IMR-90 (cell line): Measurements from ENCODE around the gene RMND5B. TPM values are rescaled to one million over a fixed set of nuclear protein-coding genes. Genes with fewer than 3 reads are reported as not detected.

Experiments
- ATAC-seq: fragments of 200-7000 bp; cut with Tn5 transposase; 2 replicates; pipeline ENCODE4 v1.9.1; 2020; ENCODE audit warnings: low read depth, mild to moderate bottlenecking, moderate library complexity
- BruUV-seq: library from RNA; stranded (reverse); fragments of 400-500 nt; replicated peaks from 2 replicates; lab custom pipeline; 2021; lab: Mats Ljungman, UMichigan
- CTCF ChIA-PET: fragments of 300-600 bp; formaldehyde crosslinking; extraction: SDS; loops from one replicate; lab custom pipeline; 2021; ENCODE audit warnings: antibody characterized with exemption; lab: Yijun Ruan, JAX
- POLR2A ChIA-PET: fragments of 300-600 bp; sonication (Branson Sonifier 250); formaldehyde crosslinking; loops from one replicate; lab custom pipeline; 2022; ENCODE audit warnings: antibody characterized with exemption; ENCODE audit not compliant: unreplicated experiment; lab: Charles Lee
- DNase-seq: peaks from one replicate; pipeline ENCODE4 v3.0.0; 2013
- H2AFZ ChIP-seq: replicated peaks from 2 replicates; pipeline ENCODE3; 2013; ENCODE audit warnings: low read length, mild to moderate bottlenecking; ENCODE audit not compliant: poor library complexity
- H2AK5ac ChIP-seq: 2 replicates; pipeline ENCODE4 v1.6.1; 2013; ENCODE audit warnings: low read depth, low read length, inconsistent platforms
- H2AK9ac ChIP-seq: replicated peaks from 2 replicates; pipeline ENCODE3; 2013; ENCODE audit warnings: mild to moderate bottlenecking, low read depth, low read length, moderate library complexity; ENCODE audit not compliant: poor library complexity
- H2BK120ac ChIP-seq: 2 replicates; pipeline ENCODE4 v1.6.1; 2013; ENCODE audit warnings: low read depth, low read length, inconsistent platforms
- H2BK15ac ChIP-seq: 3 replicates; pipeline ENCODE4 v1.6.1; 2013; ENCODE audit warnings: low read depth, low read length, inconsistent platforms
- H2BK20ac ChIP-seq: 2 replicates; pipeline ENCODE4 v1.6.1; 2013; ENCODE audit warnings: low read depth, mild to moderate bottlenecking, inconsistent platforms, low read length, moderate library complexity
- H2BK5ac ChIP-seq: 2 replicates; pipeline ENCODE4 v1.6.1; 2013; ENCODE audit warnings: mild to moderate bottlenecking, low read depth, low read length, inconsistent platforms; ENCODE audit not compliant: poor library complexity, severe bottlenecking
- H3K14ac ChIP-seq: replicated peaks from 2 replicates; pipeline ENCODE4 v1.6.1; 2013; ENCODE audit warnings: low read depth, low read length, inconsistent platforms
- H3K18ac ChIP-seq: 2 replicates; pipeline ENCODE4 v1.6.1; 2013; ENCODE audit warnings: low read depth, low read length, control low read depth
- H3K23ac ChIP-seq: 2 replicates; pipeline ENCODE4 v1.6.1; 2013; ENCODE audit warnings: low read depth, low read length, inconsistent platforms
- H3K27ac ChIP-seq: 2 replicates; pipeline ENCODE4 v1.5.1; 2013; ENCODE audit warnings: mild to moderate bottlenecking, control low read depth, low read length; ENCODE audit not compliant: insufficient read depth
- H3K27me3 ChIP-seq: 2 replicates; pipeline ENCODE4 v1.6.1; 2013; ENCODE audit warnings: low read length; ENCODE audit not compliant: control insufficient read depth, insufficient read depth
- H3K36me3 ChIP-seq: 2 replicates; pipeline ENCODE4 v1.6.1; 2013; ENCODE audit warnings: low read length, mixed read lengths; ENCODE audit not compliant: control insufficient read depth, insufficient read depth
- H3K4ac ChIP-seq: 2 replicates; pipeline ENCODE4 v1.6.1; 2013; ENCODE audit warnings: low read depth, low read length, inconsistent platforms
- H3K4me1 ChIP-seq: 2 replicates; pipeline ENCODE4 v1.6.1; 2013; ENCODE audit warnings: low read length, mixed read lengths; ENCODE audit not compliant: control insufficient read depth, insufficient read depth
- H3K4me2 ChIP-seq: 2 replicates; pipeline ENCODE4 v1.6.1; 2013; ENCODE audit warnings: low read depth, mild to moderate bottlenecking, control low read depth, low read length, moderate library complexity
- H3K4me3 ChIP-seq: 2 replicates; pipeline ENCODE4 v1.5.1; 2013; ENCODE audit warnings: low read depth, mild to moderate bottlenecking, control low read depth, low read length, moderate library complexity; ENCODE audit not compliant: insufficient read depth
- H3K56ac ChIP-seq: 2 replicates; pipeline ENCODE4 v1.6.1; 2013; ENCODE audit warnings: low read length, inconsistent platforms; ENCODE audit not compliant: insufficient read depth; ENCODE audit errors: extremely low read depth
- H3K79me1 ChIP-seq, 2 experiments: 2 replicates each; pipeline ENCODE4 v1.6.1; 2013; ENCODE audit warnings: low read length in 2 of 2, inconsistent platforms in 1 of 2, low read depth in 1 of 2
- H3K9ac ChIP-seq: 2 replicates; pipeline ENCODE4 v1.6.1; 2013; ENCODE audit warnings: low read depth, low read length, control low read depth
- H3K9me1 ChIP-seq: 2 replicates; pipeline ENCODE4 v1.6.1; 2013; ENCODE audit warnings: low read length, inconsistent platforms; ENCODE audit not compliant: insufficient read depth
- H3K9me3 ChIP-seq: 2 replicates; pipeline ENCODE4 v1.6.1; 2013; ENCODE audit warnings: low read length; ENCODE audit not compliant: control insufficient read depth, insufficient read depth
- H4K20me1 ChIP-seq: 2 replicates; pipeline ENCODE4 v1.6.1; 2013; ENCODE audit warnings: low read length, inconsistent platforms; ENCODE audit not compliant: insufficient read depth
- H4K5ac ChIP-seq: 2 replicates; pipeline ENCODE4 v1.6.1; 2013; ENCODE audit warnings: mild to moderate bottlenecking, low read depth, low read length, control low read depth
- H4K8ac ChIP-seq, 2 experiments: 2 replicates each; pipeline ENCODE4 v1.6.1; 2013; ENCODE audit warnings: low read depth in 2 of 2, low read length in 2 of 2, control low read depth in 1 of 2, inconsistent platforms in 1 of 2
- H4K91ac ChIP-seq: 2 replicates; pipeline ENCODE4 v1.6.1; 2013; ENCODE audit warnings: low read depth, low read length, inconsistent platforms; ENCODE audit not compliant: insufficient read depth
- BHLHE40 ChIP-seq: fragments of 150-350 bp; IDR thresholded peaks from 2 replicates; pipeline ENCODE4 v1.6.1; 2016; ENCODE audit warnings: mild to moderate bottlenecking, low read depth, low read length
- CEBPB ChIP-seq: IDR thresholded peaks from 2 replicates; pipeline ENCODE4 v1.6.1; 2012; ENCODE audit warnings: low read depth, low read length, improper control_type of control experiment
- CHD1 ChIP-seq: IDR thresholded peaks from 2 replicates; pipeline ENCODE4 v1.6.1; 2012; ENCODE audit warnings: low read depth, low read length, improper control_type of control experiment
- CTCF ChIP-seq: conservative IDR thresholded peaks from 2 replicates; pipeline ENCODE4 v1.5.1; 2012; ENCODE audit warnings: mild to moderate bottlenecking, low read depth, low read length, improper control_type of control experiment
- ELK1 ChIP-seq: fragments of 150-350 bp; IDR thresholded peaks from 2 replicates; pipeline ENCODE4 v1.6.1; 2016; ENCODE audit warnings: low read depth, mild to moderate bottlenecking, low read length, moderate library complexity, borderline replicate concordance
- FOS ChIP-seq: fragments of 150-350 bp; IDR thresholded peaks from 2 replicates; pipeline ENCODE4 v1.6.1; 2016; ENCODE audit warnings: low read depth, low read length
- MAFK ChIP-seq: IDR thresholded peaks from 2 replicates; pipeline ENCODE4 v1.6.1; 2012; ENCODE audit warnings: low read depth, low read length, improper control_type of control experiment
- MAZ ChIP-seq: IDR thresholded peaks from 2 replicates; pipeline ENCODE4 v1.6.1; 2012; ENCODE audit warnings: low read depth, mild to moderate bottlenecking, low read length, improper control_type of control experiment, moderate library complexity, borderline replicate concordance
- MXI1 ChIP-seq: IDR thresholded peaks from 2 replicates; pipeline ENCODE4 v1.6.1; 2012; ENCODE audit warnings: low read depth, mild to moderate bottlenecking, low read length, moderate library complexity, borderline replicate concordance
- NFE2L2 ChIP-seq: fragments of 150-350 bp; IDR thresholded peaks from 2 replicates; pipeline ENCODE4 v1.6.1; 2016; ENCODE audit warnings: low read depth, mild to moderate bottlenecking, low read length
- POLR2A ChIP-seq: IDR thresholded peaks from 2 replicates; pipeline ENCODE4 v1.6.1; 2012; ENCODE audit warnings: mild to moderate bottlenecking, low read depth, low read length
- RAD21 ChIP-seq: IDR thresholded peaks from 2 replicates; pipeline ENCODE4 v1.6.1; 2012; ENCODE audit warnings: low read length, improper control_type of control experiment
- RCOR1 ChIP-seq: IDR thresholded peaks from 2 replicates; pipeline ENCODE4 v1.6.1; 2012; ENCODE audit warnings: mild to moderate bottlenecking, low read length, improper control_type of control experiment; ENCODE audit not compliant: insufficient replicate concordance
- RFX5 ChIP-seq: IDR thresholded peaks from 2 replicates; pipeline ENCODE4 v1.8.0; 2012; ENCODE audit warnings: low read depth, mild to moderate bottlenecking, low read length, moderate library complexity
- SMC3 ChIP-seq: fragments of 150-350 bp; IDR thresholded peaks from 2 replicates; pipeline ENCODE4 v1.6.1; 2016; ENCODE audit warnings: low read depth, mild to moderate bottlenecking, antibody characterized with exemption, low read length, moderate library complexity
- USF2 ChIP-seq: fragments of 150-350 bp; IDR thresholded peaks from 2 replicates; pipeline ENCODE4 v1.6.1; 2017; ENCODE audit warnings: mild to moderate bottlenecking, antibody characterized with exemption, low read length, low read depth
- WGBS, 2 experiments: methylation state at CpG; one replicate each; pipeline versions ENCODE4 v1.1.5 to v1.1.7; 2013; ENCODE audit warnings: missing lambda C conversion rate in 2 of 2; ENCODE audit not compliant: insufficient read length in 1 of 2; ENCODE audit errors: extremely low coverage in 2 of 2; 5-methylcytosine and 5-hydroxymethylcytosine counted together
- dilution Hi-C: fragments of 300-500 bp; cut with HindIII; formaldehyde crosslinking; loops from one replicate; pipeline ENCODE4 v1.14.3; 2018; ENCODE audit warnings: low sequenced_read_pairs; ENCODE audit not compliant: unreplicated experiment
- in situ Hi-C: fragments of 300-500 bp; cut with MboI; formaldehyde crosslinking; loops from 3 replicates; pipeline ENCODE4 v1.14.3; 2019; ENCODE audit warnings: low sequenced_read_pairs, inconsistent platforms, mixed read lengths
- intact Hi-C: fragments of 100-400 bp; cut with micrococcal nuclease; formaldehyde crosslinking; loops from 2 replicates; pipeline ENCODE4 v1.10.0; 2022
- polyA plus RNA-seq, 3 experiments: library from polyadenylated mRNA; depleted of rRNA; stranded (reverse); fragments of >200 nt; gene quantifications; 2 replicates each; pipeline ENCODE4 v1.2.3, GENCODE V29; 2012; ENCODE audit warnings: low replicate concordance in 1 of 3
- total RNA-seq: library from RNA; depleted of rRNA; stranded (reverse); fragments of >200 nt; gene quantifications from 2 replicates; pipeline ENCODE4 v1.2.3, GENCODE V29; 2012

Gene RMND5B
- total and polyA plus RNA-seq, 2 of the 4 experiments (the other 2 are of a cell fraction) = 14.0 to 19.5 TPM

GRCh38 chr5:178180141-178180863, 49.5 kb downstream of the RMND5B start:
- no peak overlapping the region for H2BK120ac ChIP-seq
- no peak for DNase-seq
- BruUV-seq = no TSS peak
- H3K9me3 ChIP-seq = peaks cover 3% of the 10 kb centered on the region; the same call in 1 of the 2 replicates
- H3K23ac ChIP-seq = no peak overlapping the region
- H3K4me1 ChIP-seq = no peaks in the 10 kb centered on the region
- peaks cover 2% of the 10 kb centered on the region; the same call in 1 of the 2 replicates for H3K27me3 ChIP-seq
- no peak overlapping the region for H3K4me2 ChIP-seq
- H3K18ac ChIP-seq = no peak overlapping the region
- intact Hi-C loops = no loop called here
- H3K4ac ChIP-seq = no peak overlapping the region
- ChIA-PET CTCF (no interaction called here), POLR2A (interaction anchor here (0.6 kb wide), 1 partner anchor 924 kb away, joined by 3 read pairs; no protein-coding TSS in a partner anchor)
- H2BK5ac ChIP-seq = no peak overlapping the region
- H3K9me1 ChIP-seq = no peaks in the 10 kb centered on the region
- H2BK15ac ChIP-seq = no peak overlapping the region
- no CpG with 5 or more reads among the region's 9 CpGs for WGBS, 2 experiments
- dilution Hi-C loops = no loop called here
- no peak overlapping the region for H4K91ac ChIP-seq
- no peak overlapping the region for H3K14ac ChIP-seq
- in situ Hi-C loops = no loop called here
- no peak overlapping the region for H3K9ac ChIP-seq
- no peaks in the 10 kb centered on the region for H3K79me1 ChIP-seq
- no peak overlapping the region for H2AK5ac ChIP-seq
- H4K8ac ChIP-seq = no peak overlapping the region
- no peak overlapping the region for H3K27ac ChIP-seq
- no peak overlapping the region for H3K4me3 ChIP-seq
- no peak overlapping the region for H2AFZ ChIP-seq
- H2AK9ac ChIP-seq = no peak overlapping the region
- H3K36me3 ChIP-seq = no peaks in the 10 kb centered on the region
- ATAC-seq = no peak
- no peak overlapping the region for H4K5ac ChIP-seq
- no peaks in the 10 kb centered on the region for H4K20me1 ChIP-seq
- no peak overlapping the region for H2BK20ac ChIP-seq
- TF ChIP-seq RCOR1 = no peak
- TF ChIP-seq ELK1 = no peak
- no peak for TF ChIP-seq BHLHE40
- TF ChIP-seq NFE2L2 = no peak
- TF ChIP-seq MAZ = no peak
- TF ChIP-seq MAFK = no peak
- TF ChIP-seq FOS = no peak
- no peak for TF ChIP-seq RFX5
- no peak for TF ChIP-seq USF2
- TF ChIP-seq POLR2A = no peak
- TF ChIP-seq CHD1 = no peak
- no peak for TF ChIP-seq RAD21
- no peak for TF ChIP-seq SMC3
- no peak for TF ChIP-seq MXI1
- no peak for TF ChIP-seq CTCF
- TF ChIP-seq CEBPB = no peak
- no peak overlapping the region for H3K56ac ChIP-seq
